Activated effector memory CD4-positive, alpha-beta T cell treated with Interleukin-2 at 50 U/mL for 16 hours (primary cell): ENCODE results near the gene IFNL2.
"Not testable (repeated sequence)": the region's sequence is repeated elsewhere in the genome, so short reads cannot be mapped to it uniquely, and the experiment has no call there.

Experiments used
- DNase-seq: peaks from one replicate; pipeline ENCODE4 v3.0.0-alpha.2; 2020

IFNL2 gene

GRCh38 chr19:39253374-39254149, 14.6 kb upstream of the IFNL2 start:
- no peak for DNase-seq

DNA sequence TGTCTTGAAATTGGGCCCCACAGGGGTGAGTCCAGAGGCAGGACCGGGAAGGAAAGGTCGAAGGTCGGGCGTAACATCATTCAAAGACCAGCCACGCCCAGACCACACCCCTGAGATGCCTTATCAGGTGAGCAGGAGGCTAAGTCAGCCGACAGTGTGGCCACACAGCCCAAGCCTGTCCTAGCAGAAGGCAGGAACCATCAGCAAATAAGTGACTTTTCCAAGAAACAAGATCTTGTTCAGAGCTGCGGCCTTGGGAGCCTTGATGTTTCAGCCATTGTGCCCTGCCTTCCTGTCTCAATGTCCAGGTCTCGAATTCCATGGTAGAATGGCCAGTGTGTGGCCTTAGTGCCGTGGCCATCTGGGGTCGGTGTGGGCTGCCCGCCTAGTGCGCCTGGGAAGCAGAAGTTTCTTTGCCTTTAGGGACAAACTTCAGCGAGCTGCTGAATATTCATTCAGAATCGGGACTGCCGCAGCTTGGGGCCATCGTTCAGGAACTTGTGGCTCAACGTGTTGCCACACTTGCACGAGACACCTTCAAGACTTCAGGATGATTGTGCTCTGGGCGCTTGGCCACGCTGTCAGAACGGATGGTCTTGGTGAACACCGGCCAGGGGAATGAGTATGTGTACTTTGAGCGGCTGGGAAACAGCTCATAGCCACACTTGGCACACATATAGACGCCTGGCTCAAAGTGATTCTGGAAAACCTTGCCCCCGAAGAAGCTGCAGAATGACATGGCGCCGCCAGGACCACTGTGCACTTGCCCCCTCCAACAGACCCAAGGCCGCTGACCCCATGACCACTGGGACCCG, 13.5 kb upstream of the IFNL2 start:
- no peak for DNase-seq

- no peak for DNase-seq
These were observed 11.0 kb upstream of the IFNL2 start for GRCh38 chr19:39257227-39257626.

DNA sequence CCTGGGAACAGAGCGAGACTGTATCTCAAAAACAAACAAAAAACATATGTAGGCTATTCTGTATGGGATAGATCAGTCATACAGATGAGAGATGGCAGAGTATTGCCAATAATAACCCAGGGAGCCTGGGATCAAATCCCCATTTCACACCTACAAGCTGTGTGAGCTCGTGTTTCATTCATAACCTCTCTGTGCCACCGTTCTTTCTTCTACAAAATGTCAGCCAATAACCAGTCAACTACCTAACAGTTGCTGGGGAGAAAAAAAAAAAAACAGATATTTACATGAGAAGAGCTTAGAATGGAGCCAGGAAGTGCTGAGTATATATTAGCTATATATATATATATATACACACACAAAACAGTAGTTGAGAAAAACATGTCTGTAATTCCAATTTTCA, 6.5 kb upstream of the IFNL2 start:
- no peak for DNase-seq

DNA sequence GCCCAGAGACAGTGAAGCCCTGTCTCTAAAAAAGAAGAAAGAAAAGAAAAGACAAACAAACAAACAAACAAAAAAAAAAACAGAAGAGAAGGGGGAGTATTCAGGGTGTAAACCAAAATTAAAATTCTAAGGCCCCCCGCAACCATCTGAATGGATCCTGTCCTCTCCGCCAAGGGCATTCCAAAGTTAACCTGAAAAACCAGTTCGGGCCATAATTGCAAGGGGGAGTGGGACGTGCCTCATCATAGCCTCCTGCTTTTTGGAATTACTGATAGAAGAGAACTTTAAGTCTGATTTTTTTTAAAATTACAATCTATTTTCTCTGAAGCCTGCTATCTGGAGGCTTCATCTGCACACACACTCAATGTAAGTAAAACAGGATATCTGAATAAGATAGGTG, 5.7 kb upstream of the IFNL2 start:
- DNase-seq, result no peak

DNA sequence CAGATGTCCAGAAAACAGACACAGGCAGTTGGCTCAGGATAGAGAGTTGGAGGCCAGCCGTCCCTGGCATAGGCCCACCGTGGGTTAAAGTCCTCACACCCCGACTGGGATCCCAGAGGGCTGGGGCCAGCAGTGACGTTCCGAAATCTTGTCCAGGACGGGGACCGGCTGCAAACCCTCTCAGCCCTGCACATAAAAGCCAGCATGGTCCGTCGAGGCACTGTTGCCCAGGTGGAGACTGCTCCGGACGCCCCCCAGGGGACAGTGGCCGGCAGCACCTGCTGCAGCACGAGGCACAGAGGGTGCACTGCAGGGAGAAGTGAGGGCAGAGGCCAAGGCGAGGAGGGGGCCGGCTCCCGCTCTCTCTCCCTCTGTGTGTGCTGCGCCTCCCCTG, 4.3 kb upstream of the IFNL2 start:
- no peak for DNase-seq

DNA sequence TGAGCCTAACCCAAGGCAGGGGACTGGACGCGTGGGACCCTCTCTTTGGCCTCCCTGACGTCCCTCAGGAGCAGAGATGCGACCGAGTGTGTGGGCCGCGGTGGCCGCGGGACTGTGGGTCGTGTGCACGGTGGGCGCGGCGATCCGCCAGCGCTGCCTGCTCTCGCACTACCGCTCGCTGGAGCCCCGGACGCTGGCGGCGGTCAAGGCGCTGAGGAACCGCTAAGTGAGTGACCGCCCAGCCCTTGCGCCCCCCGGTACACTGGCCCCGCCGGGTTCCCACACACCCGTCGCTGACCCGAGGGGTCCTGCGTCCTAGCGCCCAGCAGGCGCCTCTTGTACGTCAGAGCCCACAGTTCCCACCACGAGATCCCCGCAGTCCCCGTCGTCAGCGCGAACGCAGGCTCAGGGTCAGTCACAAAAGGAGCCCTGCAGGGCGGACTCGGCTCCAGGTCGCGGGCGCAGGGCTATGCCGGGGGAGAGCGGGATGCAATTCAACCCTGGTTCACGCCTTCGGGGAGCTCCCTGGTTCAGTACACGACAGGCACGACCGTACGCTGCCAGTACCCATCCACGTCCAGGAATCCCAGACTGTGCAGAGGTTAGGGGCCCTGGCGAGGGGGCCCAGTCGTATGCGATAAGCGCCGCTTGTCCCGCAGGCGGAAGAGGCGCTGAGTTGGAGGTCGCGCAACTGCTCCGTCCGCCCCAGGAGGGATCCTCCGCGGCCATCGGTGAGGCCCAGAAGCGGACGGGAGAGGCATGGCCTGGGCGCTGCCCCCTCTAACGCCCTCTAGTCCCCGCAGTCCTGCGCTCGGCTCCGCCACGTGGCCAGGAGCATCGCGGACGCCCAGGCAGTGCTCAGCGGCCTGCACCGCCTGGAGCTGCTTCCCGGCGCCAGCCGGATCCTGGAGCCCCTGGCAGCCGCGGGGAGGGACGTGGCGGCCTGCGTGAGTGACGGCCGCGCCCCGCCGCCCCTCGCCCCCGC, 3.6 kb upstream of the IFNL2 start:
- no peak for DNase-seq

- DNase-seq, result no peak
These were observed 2.8 kb upstream of the IFNL2 start for GRCh38 chr19:39265321-39265916.

DNA sequence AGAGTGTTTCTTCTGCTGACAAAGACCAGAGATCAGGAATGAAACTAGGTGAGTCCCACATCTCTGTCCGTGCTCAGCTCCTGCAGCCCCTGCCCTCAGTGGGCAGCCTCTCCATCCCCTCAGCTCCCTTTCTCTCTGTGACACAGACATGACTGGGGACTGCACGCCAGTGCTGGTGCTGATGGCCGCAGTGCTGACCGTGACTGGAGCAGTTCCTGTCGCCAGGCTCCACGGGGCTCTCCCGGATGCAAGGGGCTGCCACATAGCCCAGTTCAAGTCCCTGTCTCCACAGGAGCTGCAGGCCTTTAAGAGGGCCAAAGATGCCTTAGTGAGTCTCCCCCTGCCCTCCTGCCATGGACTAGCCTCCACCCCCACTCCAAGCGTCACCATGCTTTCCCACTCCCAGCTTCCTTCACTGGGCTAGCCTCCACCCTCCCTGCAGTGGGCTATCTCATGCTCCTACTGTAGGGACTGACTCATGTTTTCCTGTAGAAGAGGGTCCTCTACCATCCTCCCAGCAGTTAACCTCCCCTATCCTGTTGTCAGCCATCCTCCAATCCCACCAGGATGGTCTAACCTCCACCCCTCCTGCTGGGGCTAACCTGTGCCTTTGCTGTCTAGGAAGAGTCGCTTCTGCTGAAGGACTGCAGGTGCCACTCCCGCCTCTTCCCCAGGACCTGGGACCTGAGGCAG, 481 bp downstream of the IFNL2 start:
- not testable (repeated sequence) for DNase-seq

DNA sequence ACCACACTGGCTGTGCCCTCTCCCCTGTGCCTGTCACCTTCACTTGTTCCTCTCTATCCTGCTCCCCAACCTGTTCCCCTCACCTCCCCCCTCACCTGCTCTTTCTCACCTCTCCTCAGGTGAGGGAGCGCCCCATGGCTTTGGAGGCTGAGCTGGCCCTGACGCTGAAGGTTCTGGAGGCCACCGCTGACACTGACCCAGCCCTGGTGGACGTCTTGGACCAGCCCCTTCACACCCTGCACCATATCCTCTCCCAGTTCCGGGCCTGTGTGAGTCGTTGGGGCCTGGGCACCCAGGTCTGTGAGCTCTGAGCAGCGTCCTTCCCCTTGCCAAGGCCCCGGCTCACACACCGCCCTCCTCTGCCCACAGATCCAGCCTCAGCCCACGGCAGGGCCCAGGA, 1.2 kb downstream of the IFNL2 start:
- DNase-seq, result not testable (repeated sequence)

- no peak for DNase-seq
These were observed 2.1 kb downstream of the IFNL2 start for GRCh38 chr19:39270036-39270871.

- not testable (repeated sequence) for DNase-seq
These were observed 5.7 kb downstream of the IFNL2 start for GRCh38 chr19:39273859-39274258.

DNA sequence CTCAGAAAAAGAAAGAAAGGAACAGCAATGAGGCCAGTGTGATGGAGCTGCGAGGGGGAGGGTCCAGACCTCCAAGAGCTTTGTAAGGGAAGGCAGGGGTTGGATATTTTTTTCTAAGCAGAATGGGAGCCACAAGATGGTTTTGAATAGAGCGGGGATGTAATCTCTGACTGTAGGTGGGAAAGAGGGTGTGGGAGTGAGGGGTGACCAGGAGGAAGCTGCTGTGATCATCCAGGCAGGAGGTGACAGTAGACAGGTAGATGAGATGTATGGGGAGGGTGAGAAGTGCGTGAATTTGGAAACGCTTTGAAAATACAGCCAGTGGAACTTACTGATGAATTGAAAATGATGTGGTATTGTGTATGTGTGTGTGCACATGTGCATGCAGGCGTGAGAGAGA, 7.4 kb downstream of the IFNL2 start:
- no peak for DNase-seq

GRCh38 chr19:39276740-39277139, 8.5 kb downstream of the IFNL2 start:
- DNase-seq, result no peak

- no peak for DNase-seq
These were observed 9.4 kb downstream of the IFNL2 start for GRCh38 chr19:39277598-39277997.

GRCh38 chr19:39282021-39282420, 13.8 kb downstream of the IFNL2 start:
- no peak for DNase-seq

- no peak for DNase-seq
These were observed 15.8 kb downstream of the IFNL2 start for GRCh38 chr19:39284032-39284431.

- no peak for DNase-seq
These were observed 25.2 kb downstream of the IFNL2 start for GRCh38 chr19:39293394-39293793.

GRCh38 chr19:39296055-39296645, 28.0 kb downstream of the IFNL2 start, which contains the start of gene IFNL1:
TSS of gene IFNL1 (plus strand) at chr19:39296407. CDS start at chr19:39296422, 15 bp downstream.
- no peak for DNase-seq

GRCh38 chr19:39296906-39297305, 28.7 kb downstream of the IFNL2 start:
- DNase-seq, result no peak
